Ovary (tissue), 3 donors: ENCODE results near the gene PLPP3.
A peak's percentile ranks its signal among the peaks of the same experiment; 100 is the strongest.

Source experiments
- EP300 ChIP-seq: sonication (generic); formaldehyde crosslinking; IDR thresholded peaks from one replicate; pipeline ENCODE4 v1.6.1; 2017; ENCODE audit warnings: antibody characterized with exemption
- TF ChIP-seq, protein P1 (sequence below), 3 donors: fragments of 450-650 bp in 2 of 3; fragments of 200-600 bp in 1 of 3; IDR thresholded peaks; one replicate each; pipeline versions ENCODE4 v1.5.1 to v1.8.0; 2016 to 2022; ENCODE audit warnings: antibody characterized with exemption in 3 of 3, mild to moderate bottlenecking in 1 of 3
- donor health status: DM: no; HTN: no; CAD: no.

DNA sequence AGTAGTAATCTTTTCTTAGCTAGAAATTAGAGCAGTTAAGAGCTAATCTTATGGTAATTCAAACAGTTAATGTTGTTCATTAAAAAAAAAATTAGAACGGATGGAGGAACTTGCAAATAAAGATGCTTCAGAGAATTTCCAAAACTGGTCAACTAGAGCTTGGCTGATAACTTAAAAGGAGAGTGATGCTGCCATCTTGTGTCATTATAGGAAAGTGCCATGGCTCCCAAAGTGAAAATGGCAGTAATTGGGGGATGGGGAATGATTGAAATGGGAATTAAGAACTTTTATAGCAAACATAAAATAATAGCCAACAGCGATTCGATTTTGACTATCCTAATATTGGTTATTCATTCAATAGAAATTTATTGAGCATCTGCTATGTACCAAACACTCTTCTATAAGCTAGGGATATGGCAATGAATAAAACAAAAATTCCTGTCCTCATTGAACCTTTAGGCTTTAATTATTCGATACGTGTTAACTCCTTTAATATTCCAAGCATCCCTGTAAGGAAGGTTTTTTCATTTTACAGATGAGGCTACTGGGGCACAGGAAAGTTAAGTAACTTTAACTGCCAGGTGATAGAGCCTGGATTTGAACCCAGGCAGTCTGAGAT is 5.7 kb upstream of the PLPP3 start:
- TF ChIP-seq EP300, result no peak
- TF ChIP-seq, protein P1, sequence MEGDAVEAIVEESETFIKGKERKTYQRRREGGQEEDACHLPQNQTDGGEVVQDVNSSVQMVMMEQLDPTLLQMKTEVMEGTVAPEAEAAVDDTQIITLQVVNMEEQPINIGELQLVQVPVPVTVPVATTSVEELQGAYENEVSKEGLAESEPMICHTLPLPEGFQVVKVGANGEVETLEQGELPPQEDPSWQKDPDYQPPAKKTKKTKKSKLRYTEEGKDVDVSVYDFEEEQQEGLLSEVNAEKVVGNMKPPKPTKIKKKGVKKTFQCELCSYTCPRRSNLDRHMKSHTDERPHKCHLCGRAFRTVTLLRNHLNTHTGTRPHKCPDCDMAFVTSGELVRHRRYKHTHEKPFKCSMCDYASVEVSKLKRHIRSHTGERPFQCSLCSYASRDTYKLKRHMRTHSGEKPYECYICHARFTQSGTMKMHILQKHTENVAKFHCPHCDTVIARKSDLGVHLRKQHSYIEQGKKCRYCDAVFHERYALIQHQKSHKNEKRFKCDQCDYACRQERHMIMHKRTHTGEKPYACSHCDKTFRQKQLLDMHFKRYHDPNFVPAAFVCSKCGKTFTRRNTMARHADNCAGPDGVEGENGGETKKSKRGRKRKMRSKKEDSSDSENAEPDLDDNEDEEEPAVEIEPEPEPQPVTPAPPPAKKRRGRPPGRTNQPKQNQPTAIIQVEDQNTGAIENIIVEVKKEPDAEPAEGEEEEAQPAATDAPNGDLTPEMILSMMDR (IDR thresholded peaks at IDR 0.05), result peak; percentile 55 to 89 (median 82)
